ENCODE measurements around the gene NECAB2.

Gene NECAB2

GRCh38 chr16:84039696-84040095 is 71.7 kb downstream of the NECAB2 start:
- Histone ChIP-seq H3K4me3 (ENCODE audit: insufficient read length, low read depth) (no peak overlapping the region), H3K4me1 (ENCODE audit: insufficient read depth, insufficient read length) (peaks cover 9% of the 10 kb centered on the region), H3K36me3 (ENCODE audit: insufficient read depth, insufficient read length, low read length) (no peaks in the 10 kb centered on the region), H3K9ac (ENCODE audit: insufficient read length, low read depth) (no peak overlapping the region), H3K9me3 (ENCODE audit: insufficient read depth, low read length) (peaks cover 11% of the 10 kb centered on the region), H3K27me3 (ENCODE audit: insufficient read depth, insufficient read length) (peaks cover 47% of the 10 kb centered on the region)
- no peak for TF ChIP-seq YY1 (IDR thresholded peaks at IDR 0.05; ENCODE audit: insufficient read depth, insufficient read length)
- TF ChIP-seq SUZ12 (IDR thresholded peaks at IDR 0.05; ENCODE audit: extremely low read depth, insufficient read depth, insufficient read length) = no peak
- no peak for DNase-seq (ENCODE audit: low read depth, low spot score)

- no peak overlapping the region for H3K9ac ChIP-seq (ENCODE audit: insufficient read length, low read depth)
- no peak for DNase-seq (ENCODE audit: low read depth, low spot score)
- H3K4me3 ChIP-seq (ENCODE audit: insufficient read length, low read depth) = no peak overlapping the region
- peaks cover 47% of the 10 kb centered on the region for H3K27me3 ChIP-seq (ENCODE audit: insufficient read depth, insufficient read length)
- peaks cover 9% of the 10 kb centered on the region for H3K4me1 ChIP-seq (ENCODE audit: insufficient read depth, insufficient read length)
- TF ChIP-seq SUZ12 (IDR thresholded peaks at IDR 0.05; ENCODE audit: extremely low read depth, insufficient read depth, insufficient read length) (no peak), YY1 (IDR thresholded peaks at IDR 0.05; ENCODE audit: insufficient read depth, insufficient read length) (no peak), ZNF274 (IDR thresholded peaks at IDR 0.05; ENCODE audit: low read depth, low read length) (no peak)
- H3K36me3 ChIP-seq (ENCODE audit: insufficient read depth, insufficient read length, low read length) = no peaks in the 10 kb centered on the region
- peaks cover 11% of the 10 kb centered on the region for H3K9me3 ChIP-seq (ENCODE audit: insufficient read depth, low read length)
Observed at GRCh38 chr16:84040226-84040822, 72.3 kb downstream of the NECAB2 start.

- Histone ChIP-seq H3K9ac (ENCODE audit: insufficient read length, low read depth) (peak overlapping the region; percentile 9), H3K27me3 (ENCODE audit: insufficient read depth, insufficient read length) (peaks cover 45% of the 10 kb centered on the region), H3K4me1 (ENCODE audit: insufficient read depth, insufficient read length) (peaks cover 9% of the 10 kb centered on the region), H3K36me3 (ENCODE audit: insufficient read depth, insufficient read length, low read length) (no peaks in the 10 kb centered on the region), H3K4me3 (ENCODE audit: insufficient read length, low read depth) (no peak overlapping the region), H3K9me3 (ENCODE audit: insufficient read depth, low read length) (peaks cover 4% of the 10 kb centered on the region)
- TF ChIP-seq SUZ12 (IDR thresholded peaks at IDR 0.05; ENCODE audit: extremely low read depth, insufficient read depth, insufficient read length) = no peak
- no peak for TF ChIP-seq ZNF274 (IDR thresholded peaks at IDR 0.05; ENCODE audit: low read depth, low read length)
- TF ChIP-seq YY1 (IDR thresholded peaks at IDR 0.05; ENCODE audit: insufficient read depth, insufficient read length) = no peak
- no peak for DNase-seq (ENCODE audit: low read depth, low spot score)
Observed at GRCh38 chr16:84040823-84041820, 73.1 kb downstream of the NECAB2 start.

GRCh38 chr16:84041881-84042280 is 73.8 kb downstream of the NECAB2 start:
- H3K36me3 ChIP-seq (ENCODE audit: insufficient read depth, insufficient read length, low read length) = no peaks in the 10 kb centered on the region
- no peak for DNase-seq (ENCODE audit: low read depth, low spot score)
- H3K9ac ChIP-seq (ENCODE audit: insufficient read length, low read depth) = no peak overlapping the region
- H3K27me3 ChIP-seq (ENCODE audit: insufficient read depth, insufficient read length) = peaks cover 40% of the 10 kb centered on the region
- no peaks in the 10 kb centered on the region for H3K9me3 ChIP-seq (ENCODE audit: insufficient read depth, low read length)
- TF ChIP-seq YY1 (IDR thresholded peaks at IDR 0.05; ENCODE audit: insufficient read depth, insufficient read length) (no peak), ZNF274 (IDR thresholded peaks at IDR 0.05; ENCODE audit: low read depth, low read length) (no peak), SUZ12 (IDR thresholded peaks at IDR 0.05; ENCODE audit: extremely low read depth, insufficient read depth, insufficient read length) (no peak)
- H3K4me1 ChIP-seq (ENCODE audit: insufficient read depth, insufficient read length) = peaks cover 9% of the 10 kb centered on the region
- no peak overlapping the region for H3K4me3 ChIP-seq (ENCODE audit: insufficient read length, low read depth)

GRCh38 chr16:84042308-84042878 is 74.3 kb downstream of the NECAB2 start, which contains the start of gene SLC38A8:
SLC38A8 (minus strand) TSS chr16:84042795; CDS start chr16:84042157, 638 bp downstream.
- peak within 1 kb of the TSS; percentile 34 for H3K9ac ChIP-seq (ENCODE audit: insufficient read length, low read depth)
- peak within 1 kb of the TSS; percentile 9 for H3K4me3 ChIP-seq (ENCODE audit: insufficient read length, low read depth)
- TF ChIP-seq SUZ12 (IDR thresholded peaks at IDR 0.05; ENCODE audit: extremely low read depth, insufficient read depth, insufficient read length) (no peak), ZNF274 (IDR thresholded peaks at IDR 0.05; ENCODE audit: low read depth, low read length) (no peak)

GRCh38 chr16:84042879-84043485 is 74.9 kb downstream of the NECAB2 start:
- TF ChIP-seq ZNF274 (IDR thresholded peaks at IDR 0.05; ENCODE audit: low read depth, low read length) (no peak), SUZ12 (IDR thresholded peaks at IDR 0.05; ENCODE audit: extremely low read depth, insufficient read depth, insufficient read length) (no peak), YY1 (IDR thresholded peaks at IDR 0.05; ENCODE audit: insufficient read depth, insufficient read length) (no peak)
- Histone ChIP-seq H3K9ac (ENCODE audit: insufficient read length, low read depth) (no peak overlapping the region), H3K4me1 (ENCODE audit: insufficient read depth, insufficient read length) (peaks cover 12% of the 10 kb centered on the region), H3K9me3 (ENCODE audit: insufficient read depth, low read length) (no peaks in the 10 kb centered on the region), H3K4me3 (ENCODE audit: insufficient read length, low read depth) (no peak overlapping the region), H3K36me3 (ENCODE audit: insufficient read depth, insufficient read length, low read length) (peaks cover 7% of the 10 kb centered on the region), H3K27me3 (ENCODE audit: insufficient read depth, insufficient read length) (peaks cover 40% of the 10 kb centered on the region)
- DNase-seq (ENCODE audit: low read depth, low spot score) = no peak

More at GRCh38 chr16:84042308-84042878, 74.3 kb downstream of the NECAB2 start, which contains the start of gene SLC38A8:
- Histone ChIP-seq H3K9me3 (ENCODE audit: insufficient read depth, low read length) (no peaks in the 10 kb centered on the region), H3K4me1 (ENCODE audit: insufficient read depth, insufficient read length) (peaks cover 12% of the 10 kb centered on the region), H3K36me3 (ENCODE audit: insufficient read depth, insufficient read length, low read length) (peaks cover 2% of the 10 kb centered on the region), H3K27me3 (ENCODE audit: insufficient read depth, insufficient read length) (peaks cover 40% of the 10 kb centered on the region)
- DNase-seq (ENCODE audit: low read depth, low spot score) = no peak
